H9 (cell line): Measurements from ENCODE around the gene UBE2G1. TPM values are rescaled to one million over a fixed set of nuclear protein-coding genes. Genes with fewer than 3 reads are reported as not detected.

Source experiments
- DNase-seq: peaks from one replicate; pipeline ENCODE4 v3.0.0-alpha.2; 2017
- H2AFZ ChIP-seq: one replicate; pipeline ENCODE4 v1.6.1; 2013; ENCODE audit warnings: mild to moderate bottlenecking, low read length, control low read depth, moderate library complexity
- H2AK5ac ChIP-seq: 2 replicates; pipeline ENCODE4 v1.6.1; 2013; ENCODE audit warnings: low read length, control low read depth, mixed read lengths; ENCODE audit not compliant: insufficient read length
- H2BK120ac ChIP-seq: one replicate; pipeline ENCODE4 v1.6.1; 2013; ENCODE audit warnings: low read depth, mild to moderate bottlenecking, low read length, control low read depth, inconsistent platforms; ENCODE audit not compliant: poor library complexity, severe bottlenecking
- H2BK12ac ChIP-seq: 2 replicates; pipeline ENCODE4 v1.6.1; 2013; ENCODE audit warnings: low read length, control low read depth, mixed read lengths, low read depth; ENCODE audit not compliant: insufficient read length
- H2BK15ac ChIP-seq: 2 replicates; pipeline ENCODE4 v1.6.1; 2013; ENCODE audit warnings: low read depth, low read length, control low read depth
- H2BK20ac ChIP-seq: one replicate; pipeline ENCODE4 v1.6.1; 2013; ENCODE audit warnings: low read depth, mild to moderate bottlenecking, low read length, control low read depth, inconsistent platforms; ENCODE audit not compliant: poor library complexity, severe bottlenecking
- H2BK5ac ChIP-seq: 2 replicates; pipeline ENCODE4 v1.6.1; 2013; ENCODE audit warnings: low read length, control low read depth, mixed read lengths; ENCODE audit not compliant: insufficient read length
- H3K14ac ChIP-seq: 2 replicates; pipeline ENCODE4 v1.6.1; 2013; ENCODE audit warnings: low read length, control low read depth; ENCODE audit not compliant: insufficient read depth
- H3K18ac ChIP-seq: 2 replicates; pipeline ENCODE4 v1.6.1; 2013; ENCODE audit warnings: low read depth, mild to moderate bottlenecking, mixed read lengths, low read length, control low read depth; ENCODE audit not compliant: insufficient read length
- H3K23ac ChIP-seq: 2 replicates; pipeline ENCODE4 v1.6.1; 2013; ENCODE audit warnings: low read length, control low read depth, mixed read lengths, low read depth; ENCODE audit not compliant: insufficient read length
- H3K23me2 ChIP-seq: 2 replicates; pipeline ENCODE4 v1.6.1; 2013; ENCODE audit warnings: low read depth, mild to moderate bottlenecking, mixed read lengths, low read length, control low read depth; ENCODE audit not compliant: insufficient read length, poor library complexity, severe bottlenecking
- H3K27ac ChIP-seq: 2 replicates; pipeline ENCODE4 v1.5.1; 2013; ENCODE audit warnings: low read length, control low read depth, mixed read lengths, low read depth; ENCODE audit not compliant: insufficient read length
- H3K27me3 ChIP-seq: 2 replicates; pipeline ENCODE4 v1.6.1; 2013; ENCODE audit warnings: low read length, control low read depth, inconsistent platforms; ENCODE audit not compliant: insufficient read depth
- H3K4ac ChIP-seq: 2 replicates; pipeline ENCODE4 v1.6.1; 2013; ENCODE audit warnings: low read depth, mild to moderate bottlenecking, control low read depth, inconsistent platforms, low read length, moderate library complexity
- H3K4me1 ChIP-seq: 2 replicates; pipeline ENCODE4 v1.6.1; 2013; ENCODE audit warnings: low read length, control low read depth, inconsistent platforms; ENCODE audit not compliant: insufficient read depth
- H3K4me2 ChIP-seq: 2 replicates; pipeline ENCODE4 v1.6.1; 2013; ENCODE audit warnings: low read length, control low read depth, mixed read lengths; ENCODE audit not compliant: insufficient read length, insufficient read depth
- H3K56ac ChIP-seq: 2 replicates; pipeline ENCODE4 v1.6.1; 2013; ENCODE audit warnings: low read depth, mild to moderate bottlenecking, mixed read lengths, low read length, control low read depth; ENCODE audit not compliant: insufficient read length
- H3K79me1 ChIP-seq: 2 replicates; pipeline ENCODE4 v1.6.1; 2013; ENCODE audit warnings: low read depth, mild to moderate bottlenecking, moderate library complexity, low read length, control low read depth, inconsistent platforms; ENCODE audit not compliant: insufficient read depth, poor library complexity, severe bottlenecking
- H3K79me2 ChIP-seq: 2 replicates; pipeline ENCODE4 v1.6.1; 2013; ENCODE audit warnings: low read length, control low read depth, inconsistent platforms; ENCODE audit not compliant: insufficient read depth
- H3K9ac ChIP-seq: 2 replicates; pipeline ENCODE4 v1.6.1; 2013; ENCODE audit warnings: low read length, control low read depth, mixed read lengths; ENCODE audit not compliant: insufficient read length; ENCODE audit errors: extremely low read depth
- H3K9me3 ChIP-seq: one replicate; pipeline ENCODE4 v1.6.1; 2013; ENCODE audit warnings: low read depth, low read length, inconsistent platforms; ENCODE audit not compliant: control insufficient read depth
- H3T11ph ChIP-seq: one replicate; pipeline ENCODE4 v1.6.1; 2013; ENCODE audit warnings: mild to moderate bottlenecking, low read length, control low read depth, inconsistent platforms
- H4K20me1 ChIP-seq: one replicate; pipeline ENCODE4 v1.6.1; 2013; ENCODE audit not compliant: control insufficient read depth, insufficient read length, insufficient read depth
- H4K5ac ChIP-seq: 2 replicates; pipeline ENCODE4 v1.6.1; 2013; ENCODE audit warnings: low read depth, mild to moderate bottlenecking, mixed read lengths, low read length, control low read depth; ENCODE audit not compliant: insufficient read length
- H4K8ac ChIP-seq: replicated peaks from 2 replicates; pipeline ENCODE4 v1.6.1; 2013; ENCODE audit warnings: low read length, control low read depth, mixed read lengths, low read depth; ENCODE audit not compliant: insufficient read length
- H4K91ac ChIP-seq: 2 replicates; pipeline ENCODE4 v1.6.1; 2013; ENCODE audit warnings: low read depth, mild to moderate bottlenecking, moderate library complexity, mixed read lengths, low read length, control low read depth; ENCODE audit not compliant: insufficient read length
- H3K27ac Mint-ChIP-seq, 3 experiments: 2 replicates in 2 of 3; 3 replicates in 1 of 3; pipeline ENCODE4 v1.8.0; 2020 to 2021; ENCODE audit warnings: mixed read lengths in 3 of 3, mild to moderate bottlenecking in 1 of 3, moderate library complexity in 1 of 3
- H3K27me3 Mint-ChIP-seq: 2 replicates; pipeline ENCODE4 v1.8.0; 2021; ENCODE audit warnings: low read depth, mild to moderate bottlenecking, moderate library complexity, mixed read lengths
- H3K36me3 Mint-ChIP-seq, 3 experiments: 2 replicates in 2 of 3; 3 replicates in 1 of 3; pipeline ENCODE4 v1.8.0; 2020 to 2021; ENCODE audit warnings: low read depth in 3 of 3, mixed read lengths in 3 of 3; ENCODE audit not compliant: insufficient read depth in 1 of 3
- H3K4me1 Mint-ChIP-seq, 2 experiments: 2 replicates each; pipeline ENCODE4 v1.8.0; 2020; ENCODE audit warnings: mixed read lengths in 2 of 2
- H3K4me3 Mint-ChIP-seq, 2 experiments: 2 replicates in 1 of 2; 3 replicates in 1 of 2; pipeline ENCODE4 v1.8.0; 2020 to 2021; ENCODE audit warnings: mild to moderate bottlenecking in 2 of 2, mixed read lengths in 2 of 2, moderate library complexity in 1 of 2
- H3K9me3 Mint-ChIP-seq, 2 experiments: 2 replicates in 1 of 2; 3 replicates in 1 of 2; pipeline ENCODE4 v1.8.0; 2020; ENCODE audit warnings: mild to moderate bottlenecking in 2 of 2, mixed read lengths in 2 of 2, moderate library complexity in 1 of 2
- CTCF ChIP-seq: fragments of 200-600 bp; sonication (generic); conservative IDR thresholded peaks from 3 replicates; pipeline ENCODE4 v1.8.0; 2021; ENCODE audit warnings: antibody characterized with exemption, mild to moderate bottlenecking
- WGBS: extraction: QIAGEN DNeasy Blood & Tissue Kit; methylation state at CpG from one replicate; pipeline ENCODE4 v1.1.7; 2013; ENCODE audit warnings: missing lambda C conversion rate, low lambda C conversion rate, mixed read lengths; ENCODE audit not compliant: insufficient read length; ENCODE audit errors: extremely low coverage; 5-methylcytosine and 5-hydroxymethylcytosine counted together
- total RNA-seq: library from RNA; stranded (reverse); gene quantifications from 2 replicates; pipeline ENCODE4 v1.2.1, GENCODE V29; 2021

The UBE2G1 gene
- total RNA-seq, 1 experiment from 2014 or later: 188 TPM

DNA sequence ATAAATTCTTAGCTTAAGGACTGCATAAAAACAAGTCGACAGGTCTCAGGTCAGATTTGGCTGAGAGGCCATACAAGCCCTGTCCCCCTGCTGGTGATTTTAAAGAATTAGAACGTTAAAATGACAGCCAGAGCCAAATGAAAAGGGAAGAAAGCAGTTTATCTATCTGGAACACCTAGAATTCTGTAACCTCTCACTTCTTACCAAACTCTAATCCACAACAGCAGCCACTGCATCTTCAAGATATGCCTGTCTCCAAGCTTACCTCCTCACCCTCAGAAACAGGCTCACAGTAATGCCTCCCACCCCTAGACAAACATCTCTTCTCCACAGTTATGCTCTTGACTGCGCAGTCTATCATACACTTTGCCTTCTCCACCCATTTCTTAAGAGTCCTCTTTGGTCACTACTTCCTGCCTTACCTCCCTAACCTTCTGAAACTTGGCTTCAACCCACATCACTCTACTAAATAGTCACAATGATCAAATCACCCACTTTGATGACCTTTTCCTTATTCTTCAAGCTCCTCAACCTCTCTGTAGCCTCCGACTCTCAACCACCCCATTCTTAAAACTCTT is 116.9 kb downstream of the UBE2G1 start:
- H2BK5ac ChIP-seq: no peak overlapping the region
- WGBS: no CpG with 5 or more reads among the region's 4 CpGs
- H3K27ac Mint-ChIP-seq: no peak overlapping the region

More for the DNA sequence above, 116.9 kb downstream of the UBE2G1 start:
- H3K4me3 Mint-ChIP-seq: no peak overlapping the region
- no peaks in the 10 kb centered on the region for H3K9me3 Mint-ChIP-seq
- H3K79me1 ChIP-seq: peaks cover 13% of the 10 kb centered on the region
- H4K91ac ChIP-seq: no peak overlapping the region
- TF ChIP-seq CTCF: peak; percentile 76
- H2BK15ac ChIP-seq: no peak overlapping the region
- no peak overlapping the region for H4K5ac ChIP-seq
- no peak overlapping the region for H3K23ac ChIP-seq
- H3K36me3 Mint-ChIP-seq: peaks cover 0 to 5% (median 4%) of the 10 kb centered on the region in 3 experiments; a peak in 2 of 7 replicates
- peaks cover 4% of the 10 kb centered on the region for H4K20me1 ChIP-seq
- no peak overlapping the region for H3K27ac ChIP-seq
- no peak overlapping the region for H3K4me2 ChIP-seq
- H4K8ac ChIP-seq: no peak overlapping the region
- no peak overlapping the region for H3K18ac ChIP-seq
- H3K56ac ChIP-seq: no peak overlapping the region
- no peak overlapping the region for H2BK20ac ChIP-seq
- no peak overlapping the region for H3K9ac ChIP-seq
- no peaks in the 10 kb centered on the region for H3K9me3 ChIP-seq
- H3K23me2 ChIP-seq: no peaks in the 10 kb centered on the region
- H3K4me1 ChIP-seq: peaks cover 5% of the 10 kb centered on the region; the same call in 1 of the 2 replicates
- no peak overlapping the region for H2BK12ac ChIP-seq
- no peak overlapping the region for H2AFZ ChIP-seq
- H3T11ph ChIP-seq: no peak overlapping the region
- H3K79me2 ChIP-seq: peaks cover 12% of the 10 kb centered on the region; the same call in 1 of the 2 replicates
- H3K4me1 Mint-ChIP-seq: peaks cover 20 to 23% of the 10 kb centered on the region in 2 experiments
- no peaks in the 10 kb centered on the region for H3K27me3 Mint-ChIP-seq
- H2BK120ac ChIP-seq: no peak overlapping the region
- no peaks in the 10 kb centered on the region for H3K27me3 ChIP-seq
- H3K4ac ChIP-seq: no peak overlapping the region
- H3K14ac ChIP-seq: no peak overlapping the region
- no peak overlapping the region for H2AK5ac ChIP-seq
- no peak for DNase-seq
